Measurements from ENCODE around the gene C2.
"Not testable (repeated sequence)": the region's sequence is repeated elsewhere in the genome, so short reads cannot be mapped to it uniquely, and the experiment has no call there.

Gene C2

DNA sequence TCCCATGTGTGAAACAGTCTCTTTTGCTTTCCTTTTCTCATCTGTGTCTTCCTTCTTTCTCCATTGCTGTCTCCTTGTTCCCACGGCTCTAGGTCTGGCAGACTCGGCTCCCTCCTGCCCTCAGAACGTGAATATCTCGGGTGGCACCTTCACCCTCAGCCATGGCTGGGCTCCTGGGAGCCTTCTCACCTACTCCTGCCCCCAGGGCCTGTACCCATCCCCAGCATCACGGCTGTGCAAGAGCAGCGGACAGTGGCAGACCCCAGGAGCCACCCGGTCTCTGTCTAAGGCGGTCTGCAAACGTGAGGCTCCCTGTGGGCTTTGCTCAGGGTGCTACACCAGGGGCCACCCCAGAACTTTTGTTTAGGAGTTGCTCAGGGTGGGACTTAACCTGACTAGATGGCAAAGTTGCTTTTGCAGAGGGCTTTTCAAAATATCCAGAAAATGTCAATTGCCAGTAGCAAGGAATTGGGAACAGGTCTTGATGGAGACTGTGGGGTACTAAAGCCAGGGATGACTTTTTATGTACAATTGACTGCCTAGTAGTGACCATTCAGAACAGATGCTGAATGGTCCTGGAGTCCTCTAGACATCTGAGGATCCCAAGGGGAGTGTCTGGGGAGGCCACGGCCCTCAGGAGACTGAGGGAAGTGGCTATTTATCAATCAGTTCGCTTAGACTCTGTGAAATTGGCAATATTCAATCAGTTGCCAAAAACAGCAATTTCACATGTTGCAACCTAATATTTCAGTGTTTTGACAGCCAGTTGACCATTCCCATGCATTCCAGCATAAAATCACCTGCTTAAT lies 550 bp downstream of the C2 start:
- no peaks in the 10 kb centered on the region for H3K27me3 ChIP-seq (ENCODE audit: insufficient read depth, low read length)

DNA sequence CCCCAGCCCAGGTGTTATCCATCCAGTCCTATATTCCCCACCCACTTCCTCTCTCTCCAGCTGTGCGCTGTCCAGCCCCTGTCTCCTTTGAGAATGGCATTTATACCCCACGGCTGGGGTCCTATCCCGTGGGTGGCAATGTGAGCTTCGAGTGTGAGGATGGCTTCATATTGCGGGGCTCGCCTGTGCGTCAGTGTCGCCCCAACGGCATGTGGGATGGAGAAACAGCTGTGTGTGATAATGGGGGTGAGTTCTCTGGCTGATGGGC lies 1.1 kb downstream of the C2 start:
- H3K36me3 ChIP-seq (ENCODE audit: insufficient read depth, low read length): no peaks in the 10 kb centered on the region
- H2AFZ ChIP-seq (ENCODE audit: low read length, unreplicated experiment): no peak overlapping the region
- H3K27me3 ChIP-seq (ENCODE audit: insufficient read depth, low read length): no peaks in the 10 kb centered on the region
- H3K79me2 ChIP-seq (ENCODE audit: control insufficient read depth, insufficient read depth, low read length, unreplicated experiment): no peaks in the 10 kb centered on the region
- H3K4me1 ChIP-seq (ENCODE audit: control insufficient read depth, insufficient read depth, low read length, unreplicated experiment): no peaks in the 10 kb centered on the region
- H3K4me3 ChIP-seq (ENCODE audit: low read depth, low read length): no peak overlapping the region
- no peak overlapping the region for H3K27ac ChIP-seq (ENCODE audit: low read depth, low read length)

More for the DNA sequence above, 550 bp downstream of the C2 start:
- no peaks in the 10 kb centered on the region for H3K36me3 ChIP-seq (ENCODE audit: insufficient read depth, low read length)
- H3K4me3 ChIP-seq (ENCODE audit: low read depth, low read length): peak overlapping the region; percentile 15; the same call in 1 of the 2 replicates
- peak overlapping the region; percentile 32 for H2AFZ ChIP-seq (ENCODE audit: low read length, unreplicated experiment)
- no peak overlapping the region for H3K27ac ChIP-seq (ENCODE audit: low read depth, low read length)
- H3K79me2 ChIP-seq (ENCODE audit: control insufficient read depth, insufficient read depth, low read length, unreplicated experiment): no peaks in the 10 kb centered on the region
- no peaks in the 10 kb centered on the region for H3K4me1 ChIP-seq (ENCODE audit: control insufficient read depth, insufficient read depth, low read length, unreplicated experiment)

DNA sequence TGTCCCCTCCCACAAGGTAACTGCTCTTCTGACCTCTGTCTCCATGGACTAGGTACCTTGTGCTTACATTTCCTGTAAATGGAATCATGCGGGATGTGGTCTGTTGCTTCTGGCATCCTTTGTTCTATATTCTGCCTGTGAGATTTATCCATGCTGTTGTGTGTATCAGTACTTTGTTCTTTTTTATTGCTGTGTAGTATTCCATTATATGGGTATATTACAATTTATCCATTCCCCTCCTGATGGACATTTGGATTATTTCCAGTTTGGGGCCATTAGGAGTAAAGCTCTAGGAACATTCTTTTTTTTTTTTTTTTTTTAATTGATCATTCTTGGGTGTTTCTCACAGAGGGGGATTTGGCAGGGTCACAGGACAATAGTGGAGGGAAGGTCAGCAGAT lies 3.4 kb downstream of the C2 start:
- no peak overlapping the region for H3K4me3 ChIP-seq (ENCODE audit: low read depth, low read length)
- no peaks in the 10 kb centered on the region for H3K36me3 ChIP-seq (ENCODE audit: insufficient read depth, low read length)
- H2AFZ ChIP-seq (ENCODE audit: low read length, unreplicated experiment): no peak overlapping the region
- H3K27ac ChIP-seq (ENCODE audit: low read depth, low read length): no peak overlapping the region
- no peaks in the 10 kb centered on the region for H3K79me2 ChIP-seq (ENCODE audit: control insufficient read depth, insufficient read depth, low read length, unreplicated experiment)
- no peaks in the 10 kb centered on the region for H3K4me1 ChIP-seq (ENCODE audit: control insufficient read depth, insufficient read depth, low read length, unreplicated experiment)
- no peaks in the 10 kb centered on the region for H3K27me3 ChIP-seq (ENCODE audit: insufficient read depth, low read length)

DNA sequence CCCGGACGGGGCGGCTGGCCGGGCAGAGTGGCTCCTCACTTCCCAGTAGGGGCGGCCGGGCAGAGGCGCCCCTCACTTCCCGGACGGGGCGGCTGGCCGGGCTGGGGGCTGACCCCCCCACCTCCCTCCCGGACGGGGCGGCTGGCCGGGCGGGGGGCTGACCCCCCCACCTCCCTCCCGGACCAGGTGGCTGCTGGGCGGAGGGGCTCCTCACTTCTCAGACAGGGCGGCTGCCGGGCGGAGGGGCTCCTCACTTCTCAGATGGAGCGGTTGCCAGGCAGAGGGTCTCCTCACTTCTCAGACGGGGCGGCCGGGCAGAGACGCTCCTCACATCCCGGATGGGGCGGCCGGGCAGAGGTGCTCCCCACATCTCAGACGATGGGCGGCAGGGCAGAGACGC lies 4.6 kb downstream of the C2 start:
- H2AFZ ChIP-seq (ENCODE audit: low read length, unreplicated experiment); H3K79me2 ChIP-seq (ENCODE audit: control insufficient read depth, insufficient read depth, low read length, unreplicated experiment); H3K27ac ChIP-seq (ENCODE audit: low read depth, low read length); H3K4me3 ChIP-seq (ENCODE audit: low read depth, low read length); H3K27me3 ChIP-seq (ENCODE audit: insufficient read depth, low read length); H3K4me1 ChIP-seq (ENCODE audit: control insufficient read depth, insufficient read depth, low read length, unreplicated experiment); H3K36me3 ChIP-seq (ENCODE audit: insufficient read depth, low read length): not testable (repeated sequence)

DNA sequence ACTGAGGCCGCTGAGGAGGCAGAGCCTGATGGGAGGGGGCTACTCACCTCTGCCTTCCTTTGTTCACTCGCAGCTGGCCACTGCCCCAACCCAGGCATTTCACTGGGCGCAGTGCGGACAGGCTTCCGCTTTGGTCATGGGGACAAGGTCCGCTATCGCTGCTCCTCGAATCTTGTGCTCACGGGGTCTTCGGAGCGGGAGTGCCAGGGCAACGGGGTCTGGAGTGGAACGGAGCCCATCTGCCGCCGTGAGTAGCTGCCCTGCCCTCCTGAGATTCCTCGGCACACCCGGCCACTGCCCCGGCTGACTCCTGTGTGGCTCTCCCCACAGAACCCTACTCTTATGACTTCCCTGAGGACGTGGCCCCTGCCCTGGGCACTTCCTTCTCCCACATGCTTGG lies 6.0 kb downstream of the C2 start:
- Histone ChIP-seq H3K79me2 (ENCODE audit: control insufficient read depth, insufficient read depth, low read length, unreplicated experiment) (no peaks in the 10 kb centered on the region), H3K27me3 (ENCODE audit: insufficient read depth, low read length) (no peaks in the 10 kb centered on the region), H3K4me1 (ENCODE audit: control insufficient read depth, insufficient read depth, low read length, unreplicated experiment) (no peaks in the 10 kb centered on the region), H3K36me3 (ENCODE audit: insufficient read depth, low read length) (no peaks in the 10 kb centered on the region), H3K27ac (ENCODE audit: low read depth, low read length) (no peak overlapping the region), H3K4me3 (ENCODE audit: low read depth, low read length) (no peak overlapping the region), H2AFZ (ENCODE audit: low read length, unreplicated experiment) (no peak overlapping the region)

DNA sequence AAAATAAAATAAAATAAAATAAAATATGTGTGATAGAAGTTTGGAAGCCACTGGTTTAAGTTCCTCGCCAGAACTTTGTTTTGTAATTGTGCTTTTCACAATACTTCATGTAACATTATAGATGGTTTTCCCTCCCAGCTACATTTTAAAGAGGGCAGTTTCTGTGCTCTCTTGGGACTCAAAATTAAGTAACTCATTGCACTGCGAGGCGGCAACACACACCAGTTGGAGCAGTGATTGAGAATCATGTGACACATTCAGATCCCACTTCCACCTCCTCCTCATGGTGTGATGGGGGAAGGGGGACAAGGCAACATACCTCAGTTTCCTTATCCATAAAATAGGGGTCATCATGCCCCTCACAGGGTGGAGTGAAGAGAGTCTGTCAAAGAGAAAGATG lies 7.5 kb downstream of the C2 start:
- Histone ChIP-seq H3K27ac (ENCODE audit: low read depth, low read length) (no peak overlapping the region), H3K79me2 (ENCODE audit: control insufficient read depth, insufficient read depth, low read length, unreplicated experiment) (no peaks in the 10 kb centered on the region), H2AFZ (ENCODE audit: low read length, unreplicated experiment) (no peak overlapping the region), H3K4me3 (ENCODE audit: low read depth, low read length) (no peak overlapping the region), H3K4me1 (ENCODE audit: control insufficient read depth, insufficient read depth, low read length, unreplicated experiment) (peaks cover 1% of the 10 kb centered on the region), H3K36me3 (ENCODE audit: insufficient read depth, low read length) (no peaks in the 10 kb centered on the region), H3K27me3 (ENCODE audit: insufficient read depth, low read length) (no peaks in the 10 kb centered on the region)

DNA sequence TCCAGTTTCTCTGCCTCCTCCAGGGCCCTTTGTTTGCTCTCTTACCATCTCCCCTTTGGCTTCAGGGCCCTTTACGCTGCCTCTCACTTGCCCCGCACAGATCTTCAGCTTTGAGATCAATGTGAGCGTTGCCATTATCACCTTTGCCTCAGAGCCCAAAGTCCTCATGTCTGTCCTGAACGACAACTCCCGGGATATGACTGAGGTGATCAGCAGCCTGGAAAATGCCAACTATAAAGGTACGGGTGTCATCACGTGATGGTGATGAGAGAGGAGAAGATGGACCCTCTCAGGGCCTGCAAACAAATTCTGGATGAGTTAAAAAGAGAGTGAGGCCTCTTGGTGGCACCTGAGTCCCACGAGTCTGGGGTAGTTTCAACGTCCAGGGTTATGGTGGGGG lies 8.3 kb downstream of the C2 start:
- peaks cover 8% of the 10 kb centered on the region for H3K4me1 ChIP-seq (ENCODE audit: control insufficient read depth, insufficient read depth, low read length, unreplicated experiment)
- no peaks in the 10 kb centered on the region for H3K79me2 ChIP-seq (ENCODE audit: control insufficient read depth, insufficient read depth, low read length, unreplicated experiment)
- no peak overlapping the region for H3K27ac ChIP-seq (ENCODE audit: low read depth, low read length)
- H2AFZ ChIP-seq (ENCODE audit: low read length, unreplicated experiment): no peak overlapping the region
- H3K36me3 ChIP-seq (ENCODE audit: insufficient read depth, low read length): no peaks in the 10 kb centered on the region
- no peaks in the 10 kb centered on the region for H3K27me3 ChIP-seq (ENCODE audit: insufficient read depth, low read length)
- H3K4me3 ChIP-seq (ENCODE audit: low read depth, low read length): no peak overlapping the region

DNA sequence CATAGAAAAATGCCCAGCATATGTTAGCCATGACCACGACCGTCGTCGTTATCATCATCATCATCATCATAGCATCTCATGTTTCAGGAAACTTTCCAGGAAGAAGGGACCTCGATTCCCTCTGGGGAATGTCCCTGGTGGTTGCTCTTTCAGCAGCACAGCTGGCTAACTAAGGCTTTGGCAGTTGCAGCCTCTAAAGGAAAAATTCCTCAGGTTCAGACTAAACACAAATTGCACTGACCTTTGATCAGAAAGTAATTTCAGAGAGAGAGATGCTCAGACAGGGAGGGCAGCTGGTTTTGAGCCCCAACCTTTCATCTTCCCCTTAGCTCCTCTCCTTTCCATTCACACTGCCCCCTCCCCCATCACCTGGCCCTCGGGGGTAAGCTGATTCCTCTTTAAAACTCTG lies 12.7 kb downstream of the C2 start:
- Histone ChIP-seq H3K27me3 (ENCODE audit: insufficient read depth, low read length) (no peaks in the 10 kb centered on the region), H3K27ac (ENCODE audit: low read depth, low read length) (no peak overlapping the region), H2AFZ (ENCODE audit: low read length, unreplicated experiment) (peak overlapping the region; percentile 7), H3K79me2 (ENCODE audit: control insufficient read depth, insufficient read depth, low read length, unreplicated experiment) (no peaks in the 10 kb centered on the region), H3K36me3 (ENCODE audit: insufficient read depth, low read length) (no peaks in the 10 kb centered on the region), H3K4me1 (ENCODE audit: control insufficient read depth, insufficient read depth, low read length, unreplicated experiment) (peaks cover 14% of the 10 kb centered on the region), H3K4me3 (ENCODE audit: low read depth, low read length) (no peak overlapping the region)

DNA sequence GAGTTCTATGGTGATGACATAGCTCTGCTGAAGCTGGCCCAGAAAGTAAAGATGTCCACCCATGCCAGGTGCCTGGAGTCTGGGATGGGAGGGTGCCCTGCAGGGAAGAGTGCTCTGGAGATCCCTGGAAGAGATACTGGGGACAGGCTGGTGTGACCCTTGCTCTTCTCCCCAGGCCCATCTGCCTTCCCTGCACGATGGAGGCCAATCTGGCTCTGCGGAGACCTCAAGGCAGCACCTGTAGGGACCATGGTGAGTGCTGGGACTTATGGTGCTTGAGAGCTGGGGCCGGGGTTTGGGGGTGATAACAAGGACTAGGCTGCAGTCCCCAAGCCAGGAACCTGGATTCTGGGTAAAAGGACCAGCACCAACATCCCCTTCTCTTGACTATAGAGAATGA lies 16.2 kb downstream of the C2 start:
- Histone ChIP-seq H3K27ac (ENCODE audit: low read depth, low read length) (no peak overlapping the region), H3K4me3 (ENCODE audit: low read depth, low read length) (no peak overlapping the region), H3K79me2 (ENCODE audit: control insufficient read depth, insufficient read depth, low read length, unreplicated experiment) (peaks cover 5% of the 10 kb centered on the region), H2AFZ (ENCODE audit: low read length, unreplicated experiment) (no peak overlapping the region), H3K27me3 (ENCODE audit: insufficient read depth, low read length) (no peaks in the 10 kb centered on the region), H3K4me1 (ENCODE audit: control insufficient read depth, insufficient read depth, low read length, unreplicated experiment) (peaks cover 41% of the 10 kb centered on the region), H3K36me3 (ENCODE audit: insufficient read depth, low read length) (no peaks in the 10 kb centered on the region)

DNA sequence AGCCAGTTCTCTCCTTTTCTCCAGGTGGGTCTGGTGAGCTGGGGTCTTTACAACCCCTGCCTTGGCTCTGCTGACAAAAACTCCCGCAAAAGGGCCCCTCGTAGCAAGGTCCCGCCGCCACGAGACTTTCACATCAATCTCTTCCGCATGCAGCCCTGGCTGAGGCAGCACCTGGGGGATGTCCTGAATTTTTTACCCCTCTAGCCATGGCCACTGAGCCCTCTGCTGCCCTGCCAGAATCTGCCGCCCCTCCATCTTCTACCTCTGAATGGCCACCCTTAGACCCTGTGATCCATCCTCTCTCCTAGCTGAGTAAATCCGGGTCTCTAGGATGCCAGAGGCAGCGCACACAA lies 17.6 kb downstream of the C2 start:
- Histone ChIP-seq H3K36me3 (ENCODE audit: insufficient read depth, low read length) (no peaks in the 10 kb centered on the region), H2AFZ (ENCODE audit: low read length, unreplicated experiment) (no peak overlapping the region), H3K27ac (ENCODE audit: low read depth, low read length) (peak overlapping the region; percentile 91), H3K27me3 (ENCODE audit: insufficient read depth, low read length) (no peaks in the 10 kb centered on the region), H3K4me1 (ENCODE audit: control insufficient read depth, insufficient read depth, low read length, unreplicated experiment) (peaks cover 46% of the 10 kb centered on the region), H3K4me3 (ENCODE audit: low read depth, low read length) (peak overlapping the region; percentile 73), H3K79me2 (ENCODE audit: control insufficient read depth, insufficient read depth, low read length, unreplicated experiment) (peaks cover 5% of the 10 kb centered on the region)

DNA sequence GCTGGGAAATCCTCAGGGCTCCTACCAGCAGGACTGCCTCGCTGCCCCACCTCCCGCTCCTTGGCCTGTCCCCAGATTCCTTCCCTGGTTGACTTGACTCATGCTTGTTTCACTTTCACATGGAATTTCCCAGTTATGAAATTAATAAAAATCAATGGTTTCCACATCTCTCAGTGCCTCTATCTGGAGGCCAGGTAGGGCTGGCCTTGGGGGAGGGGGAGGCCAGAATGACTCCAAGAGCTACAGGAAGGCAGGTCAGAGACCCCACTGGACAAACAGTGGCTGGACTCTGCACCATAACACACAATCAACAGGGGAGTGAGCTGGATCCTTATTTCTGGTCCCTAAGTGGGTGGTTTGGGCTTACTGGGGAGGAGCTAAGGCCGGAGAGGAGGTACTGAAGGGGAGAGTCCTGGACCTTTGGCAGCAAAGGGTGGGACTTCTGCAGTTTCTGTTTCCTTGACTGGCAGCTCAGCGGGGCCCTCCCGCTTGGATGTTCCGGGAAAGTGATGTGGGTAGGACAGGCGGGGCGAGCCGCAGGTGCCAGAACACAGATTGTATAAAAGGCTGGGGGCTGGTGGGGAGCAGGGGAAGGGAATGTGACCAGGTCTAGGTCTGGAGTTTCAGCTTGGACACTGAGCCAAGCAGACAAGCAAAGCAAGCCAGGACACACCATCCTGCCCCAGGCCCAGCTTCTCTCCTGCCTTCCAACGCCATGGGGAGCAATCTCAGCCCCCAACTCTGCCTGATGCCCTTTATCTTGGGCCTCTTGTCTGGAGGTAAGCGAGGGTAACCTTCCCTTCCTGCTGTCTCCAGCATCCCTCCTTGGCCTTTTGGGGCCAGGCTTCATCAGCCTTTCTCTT lies 18.2 kb downstream of the C2 start, which contains the start of gene CFB:
Gene CFB (plus strand): TSS at position 589 of the 863 bp plus-strand sequence. CDS start 127 bp downstream, at position 716.
- Histone ChIP-seq H3K27me3 (ENCODE audit: insufficient read depth, low read length) (no peaks in the 10 kb centered on the region), H3K36me3 (ENCODE audit: insufficient read depth, low read length) (no peaks in the 10 kb centered on the region), H3K4me1 (ENCODE audit: control insufficient read depth, insufficient read depth, low read length, unreplicated experiment) (peaks cover 43% of the 10 kb centered on the region), H2AFZ (ENCODE audit: low read length, unreplicated experiment) (peak within 1 kb of the TSS; percentile 35), H3K79me2 (ENCODE audit: control insufficient read depth, insufficient read depth, low read length, unreplicated experiment) (peaks cover 5% of the 10 kb centered on the region), H3K4me3 (ENCODE audit: low read depth, low read length) (peak within 1 kb of the TSS; percentile 73), H3K27ac (ENCODE audit: low read depth, low read length) (peak within 1 kb of the TSS; percentile 91)

Measured in ACC112 (cell line).